ENCODE data around the gene FOCAD.

The FOCAD gene

GRCh38 chr9:21031808-21032183, 347.7 kb downstream of the FOCAD start:
- Mint-ChIP-seq H3K4me3 (no peak overlapping the region), H3K36me3 (ENCODE audit: insufficient read depth) (peaks cover 8% of the 10 kb centered on the region), H3K27me3 (no peaks in the 10 kb centered on the region), H3K27ac (ENCODE audit: low read depth) (no peak overlapping the region), H3K4me1 (peaks cover 28% of the 10 kb centered on the region), H3K9me3 (no peaks in the 10 kb centered on the region)
- no peak for DNase-seq (ENCODE audit: low spot score in 2 of 2)
- no peak for ATAC-seq (replicated peaks; ENCODE audit: extremely low read depth, poor library complexity, severe bottlenecking)

- Mint-ChIP-seq H3K27ac (ENCODE audit: low read depth) (no peak overlapping the region), H3K9me3 (no peaks in the 10 kb centered on the region), H3K4me1 (peaks cover 21% of the 10 kb centered on the region), H3K4me3 (no peak overlapping the region), H3K27me3 (no peaks in the 10 kb centered on the region), H3K36me3 (ENCODE audit: insufficient read depth) (peaks cover 2% of the 10 kb centered on the region)
- ATAC-seq (replicated peaks; ENCODE audit: extremely low read depth, poor library complexity, severe bottlenecking) = no peak
- DNase-seq (ENCODE audit: low spot score in 2 of 2) = no peak
These were observed 353.2 kb downstream of the FOCAD start for GRCh38 chr9:21037278-21037677.

DNA sequence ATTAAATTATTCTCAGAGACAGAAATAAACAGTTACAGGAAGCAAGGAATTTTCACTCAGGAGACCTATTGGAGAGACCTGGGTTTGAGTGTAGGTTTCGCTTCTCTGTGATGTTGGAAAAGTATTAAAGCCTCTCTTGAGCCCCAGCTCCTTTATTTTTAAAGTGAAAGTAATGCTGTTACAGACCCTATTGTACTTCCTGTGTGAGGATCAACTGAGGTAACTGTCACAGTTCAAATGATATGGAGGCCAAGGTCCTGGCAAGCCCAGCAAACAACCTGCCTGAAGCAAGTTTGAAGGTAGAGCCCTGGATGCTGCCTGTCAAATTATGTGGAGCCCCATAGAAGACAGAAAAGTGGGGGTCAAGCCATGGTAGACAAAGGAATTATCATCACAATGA, 355.2 kb downstream of the FOCAD start:
- H3K27me3 Mint-ChIP-seq = no peaks in the 10 kb centered on the region
- no peak for DNase-seq (ENCODE audit: low spot score in 2 of 2)
- ATAC-seq (replicated peaks; ENCODE audit: extremely low read depth, poor library complexity, severe bottlenecking) = no peak
- peaks cover 7% of the 10 kb centered on the region for H3K4me1 Mint-ChIP-seq
- H3K4me3 Mint-ChIP-seq = no peak overlapping the region
- H3K36me3 Mint-ChIP-seq (ENCODE audit: insufficient read depth) = peaks cover 4% of the 10 kb centered on the region
- H3K27ac Mint-ChIP-seq (ENCODE audit: low read depth) = peak overlapping the region; percentile 48
- H3K9me3 Mint-ChIP-seq = no peaks in the 10 kb centered on the region

DNA sequence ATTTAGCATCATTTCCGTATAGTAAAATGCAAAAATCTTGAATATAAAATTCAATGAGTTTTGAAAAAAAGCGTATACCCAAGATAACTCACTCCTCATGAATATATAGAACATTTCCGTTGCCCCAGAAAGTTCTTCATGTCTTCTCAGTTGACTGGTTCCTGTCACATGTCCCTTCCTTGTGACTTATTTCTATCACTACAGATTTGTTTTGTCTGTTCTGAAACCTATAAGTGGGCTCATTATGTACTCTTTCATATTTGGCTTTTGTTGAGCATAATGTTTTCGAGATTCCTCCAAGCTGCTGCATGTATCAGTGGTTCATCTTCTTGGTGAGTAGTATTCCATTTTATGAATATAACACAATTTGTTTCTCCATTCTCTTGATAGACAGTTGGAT, 358.4 kb downstream of the FOCAD start:
- H3K4me3 Mint-ChIP-seq = no peak overlapping the region
- H3K9me3 Mint-ChIP-seq = no peaks in the 10 kb centered on the region
- H3K4me1 Mint-ChIP-seq = peaks cover 10% of the 10 kb centered on the region
- H3K27ac Mint-ChIP-seq (ENCODE audit: low read depth) = no peak overlapping the region
- peaks cover 4% of the 10 kb centered on the region for H3K36me3 Mint-ChIP-seq (ENCODE audit: insufficient read depth)
- DNase-seq (ENCODE audit: low spot score in 2 of 2) = no peak
- ATAC-seq (replicated peaks; ENCODE audit: extremely low read depth, poor library complexity, severe bottlenecking) = no peak
- no peaks in the 10 kb centered on the region for H3K27me3 Mint-ChIP-seq

- Mint-ChIP-seq H3K36me3 (ENCODE audit: insufficient read depth) (peaks cover 4% of the 10 kb centered on the region), H3K27ac (ENCODE audit: low read depth) (no peak overlapping the region), H3K9me3 (no peaks in the 10 kb centered on the region), H3K4me1 (peaks cover 13% of the 10 kb centered on the region), H3K4me3 (no peak overlapping the region), H3K27me3 (no peaks in the 10 kb centered on the region)
- DNase-seq (ENCODE audit: low spot score in 2 of 2) (no peak), ATAC-seq (replicated peaks; ENCODE audit: extremely low read depth, poor library complexity, severe bottlenecking) (no peak)
These were observed 359.8 kb downstream of the FOCAD start for GRCh38 chr9:21043841-21044240.

Measured in central memory CD8-positive, alpha-beta T cell (primary cell).